ENCODE results near the gene SYNPO2.

The SYNPO2 gene

DNA sequence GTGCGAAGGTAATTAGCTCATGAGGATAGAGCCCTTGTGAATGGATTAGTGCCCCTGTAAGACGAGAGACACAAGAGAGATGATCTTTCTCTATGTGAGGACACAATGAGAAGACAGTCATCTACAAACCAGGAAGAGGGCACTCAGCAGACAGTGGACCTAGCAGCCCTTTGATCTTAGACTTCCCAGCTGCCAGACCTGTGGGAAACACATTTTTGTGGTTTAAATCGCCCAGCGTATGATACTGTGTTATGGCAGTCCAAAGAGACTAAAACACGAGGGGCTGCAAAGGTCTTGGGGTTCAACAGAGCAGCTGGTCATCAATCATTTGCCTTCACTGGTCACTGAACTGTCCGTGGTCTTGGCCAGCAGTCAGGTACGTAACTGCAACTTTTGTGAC lies 9.2 kb upstream of the SYNPO2 start:
- no peak for DNase-seq

DNA sequence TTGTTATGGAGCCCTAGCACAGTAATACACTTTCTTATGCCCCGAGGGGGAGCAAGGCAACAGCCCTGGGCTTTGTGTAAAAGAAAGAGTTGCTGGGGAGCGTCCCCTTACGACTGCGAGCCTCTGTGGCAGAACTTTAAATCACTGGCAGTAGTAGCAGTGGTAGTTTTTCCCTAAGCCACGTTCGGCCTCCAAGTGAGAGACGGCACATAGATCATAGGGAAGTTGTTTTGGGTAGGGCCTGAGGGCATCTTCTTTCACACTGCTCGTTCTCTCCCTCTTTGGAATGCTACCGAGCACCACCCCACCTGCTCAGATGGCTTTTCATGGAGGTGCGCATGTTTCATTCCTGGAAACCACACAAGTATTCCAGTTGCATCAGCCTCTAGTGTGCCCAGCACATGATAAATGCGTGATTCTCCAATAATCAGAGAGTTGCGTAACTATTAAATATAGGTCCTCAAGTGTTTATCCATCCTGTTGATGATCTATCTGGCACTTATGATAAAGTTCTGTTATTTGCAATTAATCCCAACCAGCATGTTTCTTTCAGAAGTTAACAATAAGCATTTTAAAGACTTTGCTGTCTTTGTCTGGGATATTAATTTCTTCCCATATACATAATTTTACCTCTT lies 7.0 kb upstream of the SYNPO2 start:
- no peak for DNase-seq

DNA sequence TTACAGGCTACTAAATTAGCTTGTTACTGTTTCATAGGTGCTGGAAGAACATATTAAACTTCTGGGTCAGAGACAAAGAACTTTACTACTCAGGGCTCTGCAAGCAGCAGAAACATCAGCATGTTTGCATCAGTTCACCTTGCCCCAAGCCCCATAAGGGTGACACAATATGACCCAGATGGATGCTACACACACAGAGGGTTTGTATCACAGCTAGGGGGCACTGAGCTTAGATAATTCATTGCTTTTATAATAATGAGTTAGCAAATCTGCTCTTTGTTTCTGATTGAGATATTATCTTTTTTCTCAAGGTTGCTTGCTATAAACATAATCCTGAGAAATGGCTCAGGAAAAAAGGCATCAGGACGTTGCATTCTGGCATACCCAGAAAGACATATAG lies 4.8 kb upstream of the SYNPO2 start:
- DNase-seq, result no peak

DNA sequence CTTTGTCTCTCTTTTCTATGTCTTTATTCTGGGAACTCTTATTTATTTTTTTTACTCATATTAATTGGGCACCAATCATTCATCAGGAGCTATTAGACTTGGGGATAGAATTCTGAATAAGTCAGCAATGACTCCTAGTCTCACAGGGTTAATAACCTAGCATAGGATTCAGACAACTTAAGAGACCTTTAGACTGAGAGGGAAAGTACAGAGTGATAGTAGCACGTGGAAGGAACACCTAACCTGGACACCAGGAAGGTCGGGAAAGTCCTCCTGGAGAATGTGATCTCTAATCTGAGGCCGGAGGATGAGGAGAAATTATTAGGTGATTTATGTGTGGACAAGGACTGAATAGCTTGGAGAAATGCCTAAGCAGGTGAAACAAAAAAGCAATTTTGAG lies 3.9 kb upstream of the SYNPO2 start:
- no peak for DNase-seq

DNA sequence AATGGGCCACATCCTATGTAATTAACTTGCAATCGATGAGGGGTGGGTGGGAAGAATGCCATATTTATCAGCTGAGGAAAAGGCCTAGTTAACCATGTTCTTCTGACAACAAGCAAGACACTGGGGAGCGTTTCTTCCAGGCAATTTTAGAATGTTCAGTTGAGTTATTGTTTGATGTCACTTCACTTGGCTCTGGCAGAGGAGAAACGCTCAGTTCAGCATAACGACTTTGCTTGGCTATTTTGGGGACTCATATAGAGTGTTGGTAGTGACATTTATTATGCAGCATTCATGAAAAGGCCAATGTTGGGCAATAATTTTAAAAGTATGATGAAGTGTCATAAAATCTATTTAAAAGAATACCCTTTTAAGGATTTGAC lies 648 bp downstream of the SYNPO2 start:
- no peak for DNase-seq

DNA sequence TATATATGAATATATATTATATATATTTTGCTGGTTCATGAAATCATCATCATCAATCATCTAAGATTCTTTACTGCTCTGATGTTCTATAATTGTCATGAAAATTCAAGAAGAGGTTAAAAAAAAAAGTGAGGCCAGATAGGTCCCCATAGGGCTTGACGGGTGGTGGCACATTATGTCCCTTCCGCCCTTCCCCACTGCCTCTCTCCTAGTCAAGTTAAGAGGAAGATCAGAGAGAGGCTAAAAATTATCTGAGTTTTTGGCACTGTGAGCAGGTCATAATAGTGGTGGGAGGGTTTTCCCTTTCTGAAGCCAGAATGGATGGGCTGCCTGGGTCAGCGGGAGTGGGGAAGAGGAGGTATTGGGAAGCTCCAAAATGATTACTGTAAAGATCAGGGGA lies 5.4 kb downstream of the SYNPO2 start:
- DNase-seq, result no peak

DNA sequence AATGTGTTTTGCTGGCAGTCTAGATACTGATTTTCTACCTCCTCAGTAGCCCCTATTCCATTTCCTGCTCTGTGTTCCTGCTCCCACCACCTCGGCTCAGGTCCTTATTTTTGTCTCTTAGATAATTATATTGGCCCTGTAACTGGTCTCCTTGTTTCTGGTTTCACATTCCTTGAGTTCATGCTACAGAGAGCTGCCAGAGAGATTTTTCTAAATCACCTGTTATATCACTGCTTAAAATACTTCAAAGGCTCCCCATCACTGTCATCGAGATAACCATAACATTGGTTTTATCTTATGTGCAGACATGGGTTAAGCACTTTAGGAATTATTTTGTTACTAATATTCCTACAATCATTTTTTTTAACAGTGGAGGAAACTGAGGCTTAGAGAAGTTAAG lies 9.6 kb downstream of the SYNPO2 start:
- DNase-seq, result no peak

DNA sequence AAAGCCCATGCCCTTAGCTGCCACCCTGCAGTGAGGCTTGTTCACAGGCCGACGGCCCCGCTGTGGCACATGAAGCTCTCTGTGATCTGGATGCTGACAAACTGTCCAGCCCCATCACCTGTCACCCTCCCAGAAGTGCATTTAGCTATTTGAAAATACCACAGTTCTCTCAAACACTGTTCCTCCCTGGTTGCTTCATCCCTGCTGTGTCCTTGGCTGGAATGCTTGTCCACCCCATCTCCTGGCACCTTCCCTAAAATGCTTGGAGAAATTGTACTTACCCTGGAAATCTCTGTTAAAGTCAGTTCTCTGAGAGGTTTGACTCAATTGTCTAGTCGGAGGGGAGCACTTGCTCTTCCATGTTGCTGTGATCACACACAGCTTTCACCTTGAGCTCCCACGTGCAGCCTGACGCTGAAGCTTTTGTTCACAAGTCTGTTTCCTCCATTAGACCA lies 10.1 kb downstream of the SYNPO2 start:
- DNase-seq, result no peak

DNA sequence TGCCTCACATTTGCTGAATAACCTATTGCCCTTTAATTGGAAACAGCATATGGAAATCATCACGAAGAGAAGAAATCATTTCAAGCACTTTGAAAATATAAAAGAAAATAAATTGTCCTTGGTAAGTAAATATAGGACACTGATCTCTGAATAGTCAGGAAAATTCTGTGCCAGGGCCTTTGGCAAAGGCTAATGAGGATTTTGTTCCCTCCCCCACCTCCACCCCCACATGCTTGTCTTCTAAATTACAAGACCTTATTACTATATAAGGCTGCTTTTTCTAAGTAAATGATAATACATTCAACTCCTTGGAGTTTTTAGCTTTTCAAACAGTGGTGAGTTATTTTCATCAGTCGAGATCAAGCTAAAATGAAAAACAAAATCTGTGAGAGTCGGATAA lies 15.8 kb downstream of the SYNPO2 start:
- no peak for DNase-seq

DNA sequence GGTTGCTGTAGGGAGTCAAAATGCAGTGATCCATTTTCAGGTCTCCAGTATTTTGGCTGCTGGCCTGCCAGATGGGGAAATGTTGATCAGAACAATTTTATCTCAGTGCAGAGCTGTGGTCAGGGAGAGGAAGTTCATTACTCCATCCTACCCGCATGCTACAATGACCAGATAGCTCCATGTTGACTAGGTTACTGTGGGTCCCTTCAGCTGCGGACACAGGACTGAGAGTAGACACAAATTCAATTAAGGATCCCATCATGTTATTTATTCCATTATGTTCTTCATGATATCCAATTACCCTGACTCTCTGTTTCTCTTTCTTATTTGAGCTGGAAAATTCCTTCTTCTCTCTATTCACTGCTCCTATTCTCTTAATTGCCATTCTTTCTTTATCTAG lies 16.3 kb downstream of the SYNPO2 start:
- no peak for DNase-seq

DNA sequence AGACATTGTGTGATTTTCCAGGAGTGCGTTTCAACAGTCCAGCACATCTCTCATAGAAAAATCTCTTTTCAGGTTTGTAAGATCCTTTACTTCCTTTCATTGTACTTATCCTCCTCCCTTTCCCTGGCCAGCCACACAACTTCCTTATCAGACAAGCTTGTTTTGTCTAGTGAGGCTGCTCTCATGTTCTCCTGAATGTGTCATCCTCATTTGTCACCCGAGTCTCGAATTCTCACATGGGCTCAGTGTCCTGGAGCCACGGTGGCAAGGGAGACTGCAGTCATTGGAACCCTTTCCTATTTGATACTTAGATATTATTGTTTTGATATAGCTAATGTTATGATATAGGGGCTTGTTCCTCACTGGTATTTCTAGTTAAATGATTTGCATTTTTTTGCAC lies 16.9 kb downstream of the SYNPO2 start:
- DNase-seq, result no peak

DNA sequence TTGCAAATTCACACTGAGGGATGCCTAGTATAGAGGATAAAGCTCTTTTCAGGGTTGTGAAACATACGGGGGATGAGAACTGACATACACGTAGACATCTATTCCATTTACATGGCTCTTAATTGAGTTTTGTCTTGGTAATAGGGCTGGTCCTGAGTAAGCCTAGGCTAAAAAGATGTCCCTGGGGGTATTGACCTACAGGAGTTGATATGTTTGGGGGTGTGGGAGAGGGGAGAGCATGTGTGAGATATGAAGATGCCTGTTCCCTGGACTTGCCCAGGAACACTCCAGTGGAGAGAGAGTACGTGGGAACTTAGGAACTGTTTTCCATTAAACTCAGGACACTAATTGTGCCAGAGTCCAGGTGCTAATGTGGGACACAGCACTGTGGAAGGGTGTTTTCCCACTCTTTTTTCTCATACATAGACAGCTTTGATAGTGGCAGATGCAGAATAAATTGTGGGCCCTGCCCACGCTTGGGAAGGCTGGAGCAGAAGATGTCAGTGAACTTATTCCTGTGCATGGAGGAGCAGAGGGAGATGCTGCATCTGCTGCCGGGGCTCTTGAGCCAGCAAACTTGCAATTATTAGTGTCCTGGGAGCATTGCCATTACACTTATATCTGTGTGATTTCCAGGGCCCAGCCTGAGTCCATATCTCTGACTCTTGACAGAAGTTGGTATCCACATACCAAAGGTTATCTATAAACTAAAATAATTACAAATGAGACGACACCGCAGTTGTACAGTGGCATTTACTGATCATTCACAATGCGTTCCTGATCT lies 20.7 kb downstream of the SYNPO2 start:
- DNase-seq, result no peak

DNA sequence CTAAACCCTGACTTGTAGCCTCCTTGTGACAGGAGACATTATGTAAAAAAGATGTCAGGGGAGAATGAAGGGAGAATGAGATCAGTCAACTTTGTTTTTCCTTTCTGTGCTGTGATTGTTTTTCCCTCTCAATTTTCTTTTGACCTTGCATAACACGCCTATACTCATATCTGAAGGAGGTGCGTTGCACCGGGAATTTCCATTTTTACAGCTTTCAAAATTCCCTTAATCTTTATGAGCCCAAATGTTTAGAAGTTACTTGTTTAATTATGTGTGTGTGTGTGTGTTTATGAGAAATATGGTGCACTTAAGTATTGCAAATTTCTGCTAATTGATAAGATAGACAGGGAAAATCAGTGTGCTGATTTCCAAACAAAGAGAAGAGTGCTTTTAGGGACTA lies 21.6 kb downstream of the SYNPO2 start:
- DNase-seq, result no peak

DNA sequence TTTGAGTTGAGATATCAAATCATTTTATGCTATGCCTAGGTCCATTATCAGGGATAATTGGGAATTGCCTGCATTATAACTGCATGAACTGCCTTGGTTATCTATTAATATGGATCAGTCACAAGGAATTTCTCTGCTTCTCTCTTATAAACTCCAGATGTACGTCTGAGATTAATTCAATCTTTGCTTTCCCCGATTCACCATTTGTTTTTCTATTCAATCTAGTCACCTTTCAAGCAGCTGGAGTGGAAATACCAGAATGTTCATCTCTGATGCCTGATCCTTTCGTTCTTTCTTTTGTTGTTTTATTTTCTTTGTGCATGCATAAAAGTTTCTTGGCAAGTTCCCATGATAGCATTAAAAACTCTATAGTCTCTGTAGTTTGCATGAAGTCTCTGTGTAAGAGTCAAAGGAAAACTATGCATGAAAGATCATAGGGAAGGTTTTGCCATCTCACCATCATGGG lies 22.6 kb downstream of the SYNPO2 start:
- DNase-seq, result no peak

DNA sequence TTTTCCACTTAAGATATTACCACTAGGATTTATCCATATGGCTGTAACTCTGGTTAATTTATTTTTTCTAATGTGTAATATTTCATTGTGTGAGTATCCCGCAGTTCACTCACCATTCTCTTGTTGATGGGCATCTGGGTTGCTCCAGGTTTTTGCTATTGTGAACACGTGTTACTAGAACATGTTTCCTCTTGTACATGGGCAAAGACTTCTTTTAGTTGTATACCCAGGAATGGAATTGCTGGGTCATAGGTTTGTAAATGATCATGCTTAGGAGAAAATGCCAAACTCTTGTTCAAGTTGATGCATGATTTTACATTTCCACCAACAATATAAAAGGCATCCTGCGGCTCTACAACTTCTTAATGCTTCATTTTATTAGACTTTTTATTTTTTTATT lies 26.8 kb downstream of the SYNPO2 start:
- no peak for DNase-seq

DNA sequence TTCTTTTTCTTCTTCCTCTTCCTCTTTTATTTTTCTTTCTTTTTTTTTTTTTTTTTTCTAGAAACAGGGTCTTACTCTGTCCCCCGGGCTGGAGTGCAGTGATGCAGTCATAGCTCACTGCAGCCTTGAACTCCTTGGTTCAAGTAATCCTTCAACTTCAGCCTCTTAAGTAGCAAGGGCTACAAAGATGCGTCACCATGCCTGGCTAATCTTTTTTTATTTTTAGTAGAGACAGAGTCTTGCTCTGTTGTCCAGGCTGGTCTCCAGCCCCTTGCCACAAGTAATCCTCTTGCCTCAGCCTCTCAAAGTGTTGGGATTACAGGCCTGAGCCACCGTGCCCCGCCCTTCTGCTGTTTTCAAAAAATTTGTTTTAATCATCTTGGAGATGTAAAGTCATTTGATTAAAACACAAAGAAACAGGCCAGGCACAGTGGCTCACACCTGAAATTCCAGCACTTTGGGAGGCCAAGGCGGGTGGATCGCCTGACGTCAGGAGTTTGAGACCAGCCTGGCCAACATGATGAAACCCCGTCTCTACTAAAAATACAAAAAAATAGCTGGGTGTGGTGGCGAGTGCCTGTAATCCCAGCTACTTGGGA lies 28.1 kb downstream of the SYNPO2 start:
- no peak for DNase-seq

DNA sequence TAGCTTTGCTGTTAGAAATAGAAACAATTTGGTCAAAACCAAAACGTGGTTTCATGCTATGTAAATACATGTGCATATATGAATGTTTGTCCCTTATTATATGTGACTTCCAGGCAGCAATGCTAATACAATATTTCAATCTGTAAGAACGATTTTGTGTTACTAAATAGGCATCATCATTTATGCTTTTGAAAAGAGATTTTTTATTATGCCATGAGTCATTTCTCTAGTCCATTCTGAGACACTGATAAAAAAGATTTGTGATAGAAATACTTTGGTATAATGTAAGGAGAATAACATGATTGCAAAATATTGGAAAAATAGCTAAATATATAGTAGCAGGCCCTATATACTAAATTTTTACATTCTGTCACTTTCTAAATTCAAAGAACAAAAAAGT lies 28.9 kb downstream of the SYNPO2 start:
- no peak for DNase-seq

DNA sequence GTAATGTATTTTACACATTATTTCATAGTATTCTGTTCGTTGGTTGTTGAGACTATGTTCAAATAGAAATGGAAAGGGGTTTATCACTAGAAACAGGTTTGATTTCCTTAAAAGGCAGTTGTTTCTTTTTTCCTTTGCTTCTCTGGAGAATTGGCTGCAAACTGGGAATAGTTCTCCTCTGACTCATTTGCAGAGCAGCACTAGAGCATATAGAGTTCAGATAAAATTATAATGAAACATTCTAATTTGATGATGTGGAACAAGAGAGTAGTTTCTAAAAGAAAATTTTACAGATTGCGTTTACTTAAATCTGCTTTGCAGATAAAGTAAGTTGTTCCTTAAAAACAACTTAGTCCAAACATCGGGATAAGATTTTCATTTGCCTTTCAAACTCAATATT lies 29.7 kb downstream of the SYNPO2 start:
- DNase-seq, result no peak

DNA sequence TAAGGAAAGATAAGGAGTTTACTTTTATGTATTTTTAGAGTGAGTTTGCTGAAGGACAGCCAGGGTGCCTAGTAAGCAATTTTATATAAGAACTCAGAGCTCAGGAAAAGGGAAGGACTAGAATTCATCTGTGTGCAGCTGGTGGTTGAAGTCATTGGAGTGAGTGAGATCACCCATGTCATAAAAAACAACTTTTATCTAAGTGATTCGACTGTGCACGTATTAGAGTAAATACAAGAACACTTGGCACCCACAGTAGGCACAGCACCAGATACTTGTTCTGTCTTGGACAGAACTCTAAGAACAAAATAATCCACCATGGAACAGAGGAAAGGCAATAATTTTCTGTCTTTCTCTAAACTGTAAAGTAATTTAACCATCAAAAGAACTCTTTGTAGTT lies 31.6 kb downstream of the SYNPO2 start:
- DNase-seq, result no peak

DNA sequence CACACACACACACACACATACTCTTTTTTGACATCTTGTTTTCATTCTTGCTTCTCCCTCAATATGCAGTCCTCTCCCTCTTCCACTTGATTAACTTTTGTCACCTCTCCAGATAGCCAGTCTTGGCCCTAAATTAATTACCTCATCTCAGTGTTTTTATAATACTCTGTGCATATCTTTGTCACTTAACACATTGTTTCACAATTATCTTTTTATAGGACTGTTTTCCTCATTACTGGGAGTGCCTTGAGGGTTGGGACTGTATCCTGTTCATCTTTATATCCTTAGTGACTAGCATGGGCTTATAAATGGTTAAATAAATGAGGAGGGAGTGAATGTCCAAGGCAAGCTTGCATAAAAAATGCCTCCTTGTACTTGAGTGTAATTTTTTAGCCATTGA lies 33.1 kb downstream of the SYNPO2 start:
- no peak for DNase-seq

DNA sequence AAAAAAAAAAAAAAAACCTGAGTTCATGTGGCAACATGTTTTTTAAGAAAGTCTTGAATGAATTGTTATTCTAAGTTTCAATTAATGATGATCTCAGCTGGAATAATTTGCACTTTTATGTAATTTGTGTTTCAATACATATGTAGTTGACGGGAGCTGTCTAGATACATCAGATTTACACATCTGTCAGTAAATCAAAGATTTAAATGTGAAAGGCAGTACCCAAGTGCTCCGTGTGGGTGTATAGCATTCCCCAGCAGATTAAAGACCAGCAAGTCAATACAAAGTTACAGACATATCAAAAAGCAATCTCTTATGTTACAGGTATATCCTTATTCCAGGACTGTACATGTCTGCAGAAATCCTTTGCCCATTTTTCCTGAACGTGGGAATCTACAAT lies 35.2 kb downstream of the SYNPO2 start:
- no peak for DNase-seq

DNA sequence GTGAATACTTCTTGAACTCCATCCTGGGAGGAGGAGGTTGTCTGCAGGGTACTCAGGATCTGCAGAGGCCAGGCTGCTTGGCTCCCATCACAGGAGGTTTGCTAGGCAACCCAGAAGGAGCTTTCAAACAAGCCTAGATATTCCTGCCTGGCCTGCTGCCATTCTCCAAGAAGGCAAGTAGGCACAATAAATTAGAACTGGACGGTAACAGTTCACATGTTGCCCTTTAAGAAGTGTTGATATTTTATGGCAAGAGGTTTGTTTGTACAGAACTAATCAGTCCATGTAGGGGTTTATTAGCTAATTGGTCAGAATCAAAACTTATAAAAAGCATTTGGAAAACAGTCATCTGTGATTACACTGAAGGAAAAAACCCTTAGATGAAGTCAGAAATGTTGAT lies 39.3 kb downstream of the SYNPO2 start:
- no peak for DNase-seq

DNA sequence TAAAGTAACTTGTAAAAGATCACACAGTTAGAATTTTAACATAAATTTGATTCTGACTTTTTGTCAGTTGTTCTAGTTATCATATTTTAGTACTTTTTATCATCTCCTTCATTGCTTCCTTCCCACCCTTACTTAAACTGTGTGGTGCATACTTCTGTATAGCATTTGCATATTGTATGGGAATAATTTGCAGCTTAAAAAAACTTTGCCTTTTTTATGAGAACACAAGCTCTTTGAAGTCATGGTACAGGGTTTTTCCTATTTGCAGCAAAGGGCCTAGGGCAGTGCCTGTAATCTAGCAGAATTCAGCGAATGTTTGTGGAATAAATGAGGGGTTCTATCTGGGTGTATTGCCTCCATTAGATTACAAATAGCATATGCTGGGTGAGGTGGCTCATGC lies 41.6 kb downstream of the SYNPO2 start:
- no peak for DNase-seq

DNA sequence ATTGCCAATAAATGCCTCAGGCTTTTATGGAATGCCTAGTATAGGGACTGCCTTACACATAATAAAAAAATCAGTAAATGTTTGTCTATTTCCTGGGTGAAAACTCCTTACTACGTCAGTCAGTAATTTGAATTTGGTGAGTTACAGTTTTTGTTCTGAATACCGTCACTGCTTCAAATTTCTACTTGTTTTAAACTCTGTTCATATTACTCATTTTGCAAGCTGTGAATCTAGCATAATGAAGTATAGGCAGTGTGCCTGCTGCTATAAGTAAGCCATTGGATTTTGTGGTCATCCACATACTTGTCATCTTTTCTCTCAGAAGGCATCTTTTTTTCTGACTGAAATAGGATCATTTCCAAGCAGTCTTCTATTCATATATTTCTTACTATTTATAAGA lies 43.1 kb downstream of the SYNPO2 start:
- DNase-seq, result no peak

DNA sequence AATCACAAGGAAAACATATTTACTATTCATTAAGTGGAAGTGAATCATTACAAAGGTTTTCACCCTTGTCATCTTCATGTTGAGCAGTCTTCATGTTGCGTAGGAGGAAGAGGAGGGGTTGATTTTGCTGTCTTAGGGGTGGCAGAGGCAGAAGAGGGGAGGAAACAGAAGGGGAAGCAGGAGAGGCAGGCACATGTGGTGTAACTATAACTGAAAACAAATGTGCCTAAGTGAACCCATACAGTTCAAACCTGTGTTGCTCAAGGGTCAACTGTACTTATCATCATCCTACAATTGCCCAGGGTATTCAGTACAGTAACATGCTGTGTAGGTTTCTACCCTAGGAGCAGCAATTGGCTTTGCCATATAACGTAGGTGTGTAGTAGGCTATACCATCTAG lies 47.2 kb downstream of the SYNPO2 start:
- DNase-seq, result no peak
